Limb (tissue), 2 donors: ENCODE measurements around the gene PPP1CA.

Experiments
- DNase-seq, 2 donors: peaks; one replicate each; pipeline ENCODE4 v3.0.0-alpha.2; 2016; ENCODE audit errors: extremely low spot score in 2 of 2

PPP1CA gene

DNA sequence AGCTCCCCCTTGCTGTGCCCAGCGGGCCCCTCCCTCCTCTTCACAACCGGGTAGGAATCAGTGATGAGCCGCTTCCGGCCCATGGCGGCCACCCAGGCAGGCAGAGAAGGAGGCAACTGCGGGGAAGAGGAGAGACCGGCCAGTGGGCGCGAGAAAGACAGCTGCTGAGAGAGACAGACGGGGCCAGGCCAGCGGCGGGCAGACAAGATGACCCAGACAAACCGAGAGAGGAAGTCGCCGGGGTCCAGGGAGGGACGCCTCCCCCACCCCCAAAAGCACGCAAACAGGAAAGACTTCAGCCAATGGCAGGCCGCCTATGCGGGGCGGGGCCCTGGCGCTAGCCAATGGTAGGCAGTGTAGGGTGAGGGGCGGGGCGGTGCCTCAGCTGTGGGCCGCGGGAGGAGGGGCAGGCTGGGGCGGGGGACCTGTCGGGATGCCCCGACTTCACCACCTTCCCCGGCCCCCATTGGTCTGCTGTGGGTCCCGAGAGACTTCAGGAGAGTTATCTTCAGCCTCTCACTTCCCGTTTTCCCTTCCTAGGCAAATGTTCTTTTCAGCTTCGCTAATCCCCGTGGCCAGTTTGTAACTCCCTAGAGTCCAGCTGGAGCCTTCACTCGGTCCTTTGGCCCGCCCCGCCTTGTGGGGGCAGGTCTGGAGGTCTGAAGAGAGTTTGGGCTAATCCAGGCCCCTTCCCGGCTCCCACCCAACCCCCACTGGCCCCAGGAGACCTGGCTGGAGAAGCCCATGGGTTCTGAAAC is 48.2 kb downstream of the PPP1CA start, which contains the start of gene POLD4:
TSS of gene POLD4 (minus strand) at position 230 of the 758 bp plus-strand sequence. CDS start at position 83, 147 bp downstream.
- DNase-seq: peak; percentile 95 to 97

DNA sequence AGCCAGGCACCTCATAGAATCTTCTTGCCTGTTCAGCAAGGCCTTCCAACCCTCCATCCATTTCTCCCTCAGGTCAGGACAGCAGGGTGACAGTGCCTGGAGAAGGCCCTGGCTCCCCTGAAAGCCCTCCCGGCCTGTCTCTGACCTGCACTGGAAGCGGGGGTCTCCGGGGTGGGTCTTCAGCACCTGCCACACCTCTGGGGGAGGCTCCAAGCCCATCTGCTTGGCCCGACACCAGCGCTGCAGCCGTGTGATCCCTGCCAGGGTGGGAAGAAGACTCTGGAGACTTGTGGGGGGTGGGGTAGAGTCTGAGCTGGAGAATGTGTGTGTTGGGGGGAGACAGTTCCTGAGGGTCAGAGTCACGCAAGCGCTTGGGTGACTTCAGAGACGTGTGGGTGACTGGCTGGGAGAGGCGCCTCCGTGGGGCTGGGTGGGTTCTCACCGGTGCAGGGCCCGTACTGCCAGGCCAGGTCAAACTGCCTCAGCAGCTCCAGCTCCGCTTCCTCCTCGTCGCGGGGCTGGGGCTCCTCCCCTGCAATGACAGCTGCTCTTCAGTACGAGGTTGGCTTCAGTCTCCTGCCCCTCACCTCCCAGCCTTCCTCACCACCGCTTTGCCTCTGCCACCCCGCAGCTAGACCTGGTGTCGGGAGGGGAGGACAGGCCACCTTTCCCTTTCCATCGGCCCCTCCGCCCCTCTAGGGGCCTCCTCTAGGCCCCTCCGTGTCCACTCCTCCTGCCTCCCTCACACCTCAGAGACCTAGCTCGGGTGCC is 48.9 kb downstream of the PPP1CA start:
- no peak for DNase-seq

- DNase-seq: peak; percentile 76 to 87
Measured at GRCh38 chr11:67351275-67352005, 50.2 kb downstream of the PPP1CA start.

DNA sequence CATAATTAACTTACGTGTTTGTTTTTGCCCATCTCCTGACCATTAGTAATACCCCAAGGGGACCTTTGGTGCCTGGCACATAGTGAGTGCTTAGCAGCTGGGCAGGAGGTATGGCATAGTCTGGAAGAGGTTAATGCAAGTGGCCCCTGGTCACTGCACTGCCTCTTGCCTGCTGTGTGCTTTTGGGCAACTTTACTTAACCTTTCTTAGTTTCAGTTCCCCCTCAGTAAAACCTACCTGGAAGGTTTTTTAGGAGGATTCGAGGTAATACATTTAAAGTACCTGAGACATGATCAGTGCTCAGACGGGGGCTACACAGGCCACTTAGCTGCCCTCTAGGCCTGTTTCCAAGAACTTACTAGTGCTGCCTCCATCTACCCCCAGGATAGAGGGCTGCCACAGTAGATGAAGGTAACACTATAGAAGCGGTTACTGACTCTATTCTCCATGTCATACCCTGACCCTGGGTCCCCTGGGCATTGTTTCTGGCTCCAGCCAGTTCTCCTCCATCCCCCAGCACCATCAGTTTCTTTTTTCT is 51.7 kb downstream of the PPP1CA start:
- no peak for DNase-seq

- DNase-seq: no peak
Measured at GRCh38 chr11:67349457-67349856, 52.2 kb downstream of the PPP1CA start.

DNA sequence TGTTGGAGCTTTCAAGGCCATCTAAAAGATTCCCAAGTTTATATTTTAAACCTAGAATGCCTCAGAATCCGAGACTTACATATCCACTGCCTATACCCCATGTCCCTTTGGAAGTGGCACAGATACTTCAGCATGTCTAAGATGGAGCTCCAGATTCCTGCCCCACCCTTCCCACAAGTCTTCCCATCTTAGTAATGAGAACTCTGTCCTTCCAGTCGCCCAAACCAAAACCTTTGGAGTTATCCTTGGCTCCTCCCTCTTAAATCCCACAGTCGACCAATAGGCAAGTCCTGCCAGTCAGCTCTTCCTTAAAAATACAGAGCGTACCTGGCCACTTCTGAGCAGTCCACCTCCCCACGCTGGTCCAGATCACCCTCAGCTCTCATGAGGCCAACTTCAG is 52.6 kb downstream of the PPP1CA start:
- DNase-seq: no peak
